Coronary artery (tissue), 2 donors: ENCODE results near the gene MTARC2.

ENCODE experiments used
- DNase-seq: peaks from one replicate; pipeline ENCODE4 v3.0.0-alpha.2; 2017; ENCODE audit warnings: low spot score
- H3K27ac ChIP-seq, 2 donors: fragments of 200-600 bp; sonication (generic); one replicate each; pipeline ENCODE4 v1.5.1; 2016 to 2019
- H3K4me3 ChIP-seq: fragments of 200-600 bp; sonication (generic); 2 replicates; pipeline ENCODE4 v1.5.1; 2016; ENCODE audit warnings: mild to moderate bottlenecking, moderate library complexity
- TF ChIP-seq, protein P1 (sequence below): fragments of 200-600 bp; sonication (generic); IDR thresholded peaks from one replicate; pipeline ENCODE4 v1.5.1; 2019; ENCODE audit warnings: antibody characterized with exemption

The MTARC2 gene

DNA sequence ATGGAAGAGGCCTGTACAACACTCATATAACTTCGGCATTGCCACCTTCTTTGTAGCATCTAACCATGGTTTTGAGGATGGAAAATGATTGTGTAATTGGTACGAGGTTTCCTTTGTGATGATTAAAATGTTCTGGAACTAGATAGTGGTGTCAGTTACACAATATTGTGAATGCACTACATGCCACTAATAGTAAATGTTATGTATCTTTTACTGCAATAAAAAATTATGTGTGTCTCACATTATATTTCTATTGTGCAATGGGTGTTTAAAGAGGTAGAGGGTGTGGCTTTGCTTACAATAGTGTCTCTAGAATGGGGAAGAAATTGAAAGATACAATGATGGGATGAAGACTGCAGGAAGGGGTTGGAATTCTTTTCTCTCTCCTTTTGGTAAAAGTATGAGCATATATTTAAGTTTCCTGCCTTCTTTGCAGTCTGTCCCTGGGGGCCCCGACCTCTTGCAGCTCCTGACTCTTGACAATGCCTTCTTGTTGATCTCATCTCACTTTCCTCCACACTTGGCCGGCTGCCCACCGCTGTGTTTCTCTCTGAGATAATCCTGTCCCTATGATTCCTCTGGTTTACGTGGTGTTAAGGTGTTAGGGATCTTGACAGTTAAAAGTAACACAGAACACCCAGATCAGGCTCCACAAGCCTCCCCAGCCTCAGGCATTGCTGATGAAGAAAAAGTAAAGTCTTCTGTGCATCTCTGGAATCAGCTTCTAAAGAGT, 77.9 kb downstream of the MTARC2 start:
- DNase-seq: no peak
- H3K27ac ChIP-seq: no peak overlapping the region
- TF ChIP-seq, protein P1, sequence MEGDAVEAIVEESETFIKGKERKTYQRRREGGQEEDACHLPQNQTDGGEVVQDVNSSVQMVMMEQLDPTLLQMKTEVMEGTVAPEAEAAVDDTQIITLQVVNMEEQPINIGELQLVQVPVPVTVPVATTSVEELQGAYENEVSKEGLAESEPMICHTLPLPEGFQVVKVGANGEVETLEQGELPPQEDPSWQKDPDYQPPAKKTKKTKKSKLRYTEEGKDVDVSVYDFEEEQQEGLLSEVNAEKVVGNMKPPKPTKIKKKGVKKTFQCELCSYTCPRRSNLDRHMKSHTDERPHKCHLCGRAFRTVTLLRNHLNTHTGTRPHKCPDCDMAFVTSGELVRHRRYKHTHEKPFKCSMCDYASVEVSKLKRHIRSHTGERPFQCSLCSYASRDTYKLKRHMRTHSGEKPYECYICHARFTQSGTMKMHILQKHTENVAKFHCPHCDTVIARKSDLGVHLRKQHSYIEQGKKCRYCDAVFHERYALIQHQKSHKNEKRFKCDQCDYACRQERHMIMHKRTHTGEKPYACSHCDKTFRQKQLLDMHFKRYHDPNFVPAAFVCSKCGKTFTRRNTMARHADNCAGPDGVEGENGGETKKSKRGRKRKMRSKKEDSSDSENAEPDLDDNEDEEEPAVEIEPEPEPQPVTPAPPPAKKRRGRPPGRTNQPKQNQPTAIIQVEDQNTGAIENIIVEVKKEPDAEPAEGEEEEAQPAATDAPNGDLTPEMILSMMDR: no peak
- no peak overlapping the region for H3K4me3 ChIP-seq

DNA sequence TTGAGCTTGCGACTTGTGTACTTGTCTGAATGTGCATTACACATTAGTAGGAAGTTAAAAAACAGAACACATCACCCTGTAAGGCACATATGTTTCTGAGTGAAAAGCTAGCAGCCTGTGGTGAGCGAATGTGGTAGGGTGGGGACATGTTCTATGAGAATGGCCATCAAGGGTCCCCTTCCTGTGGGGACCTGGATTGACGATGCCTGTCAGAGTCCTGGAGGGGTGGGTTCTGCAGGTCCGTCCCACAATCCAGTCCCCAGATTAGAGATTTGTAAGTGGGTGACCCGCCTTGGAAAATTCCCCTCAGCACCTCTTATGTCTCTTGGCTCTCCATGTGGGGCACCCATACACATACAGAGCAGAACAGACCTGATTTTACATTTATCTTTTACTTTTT, 78.6 kb downstream of the MTARC2 start:
- Histone ChIP-seq H3K4me3 (no peak overlapping the region), H3K27ac (no peak overlapping the region)
- DNase-seq: no peak
- TF ChIP-seq, protein P1: no peak

DNA sequence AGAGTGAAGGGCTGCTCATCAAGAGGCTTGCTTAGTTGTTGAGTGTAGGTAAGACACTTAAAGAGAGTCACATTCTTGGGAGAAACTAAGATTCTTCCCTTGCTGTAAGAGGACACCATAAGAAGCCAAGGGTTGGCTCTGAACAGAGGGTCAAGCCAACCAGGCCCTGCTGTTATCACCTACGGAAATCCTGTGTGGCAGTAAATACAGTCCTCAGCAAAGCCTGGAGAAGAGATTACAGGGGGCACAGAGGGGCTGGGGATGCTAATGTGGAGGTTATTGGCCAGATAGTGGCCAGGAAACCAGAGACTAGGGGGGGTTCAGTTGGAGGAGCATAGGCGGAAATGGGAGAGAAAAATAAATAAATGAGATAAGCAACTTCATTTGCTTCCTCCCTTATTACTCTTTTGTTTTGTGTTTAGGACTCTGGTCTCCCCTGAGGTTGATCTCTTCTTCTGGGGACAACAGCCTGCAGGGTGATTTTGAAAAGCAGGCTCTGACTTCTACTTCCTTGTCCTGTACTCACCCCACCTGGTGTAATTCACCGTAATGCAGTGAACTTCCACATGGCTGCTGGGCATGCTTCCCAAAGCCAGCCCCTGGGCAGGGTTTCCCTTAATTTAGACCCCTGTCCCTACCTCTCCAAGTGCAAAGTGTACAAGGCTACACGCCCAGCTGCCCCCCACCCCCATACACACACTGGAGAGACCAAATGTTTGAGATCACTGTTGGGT, 79.5 kb downstream of the MTARC2 start:
- TF ChIP-seq, protein P1: no peak
- no peak overlapping the region for H3K4me3 ChIP-seq
- no peak for DNase-seq
- no peak overlapping the region for H3K27ac ChIP-seq

DNA sequence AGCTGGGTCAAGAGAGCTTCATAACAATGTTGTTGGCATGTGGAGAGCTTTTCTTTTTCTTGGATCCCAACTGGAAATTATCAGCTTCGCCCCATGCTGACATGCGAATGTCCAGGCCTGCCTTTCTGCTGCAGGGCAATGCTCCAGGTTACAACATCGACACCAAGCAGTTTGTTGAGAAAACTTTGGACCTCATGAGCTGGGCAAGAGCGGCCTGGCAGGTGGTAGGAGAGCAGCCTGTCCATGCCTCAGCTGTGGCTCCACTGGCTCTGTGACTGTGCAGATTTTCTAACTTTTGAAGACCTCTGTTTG, 80.0 kb downstream of the MTARC2 start:
- H3K27ac ChIP-seq: no peak overlapping the region
- no peak overlapping the region for H3K4me3 ChIP-seq
- TF ChIP-seq, protein P1: no peak
- DNase-seq: no peak

DNA sequence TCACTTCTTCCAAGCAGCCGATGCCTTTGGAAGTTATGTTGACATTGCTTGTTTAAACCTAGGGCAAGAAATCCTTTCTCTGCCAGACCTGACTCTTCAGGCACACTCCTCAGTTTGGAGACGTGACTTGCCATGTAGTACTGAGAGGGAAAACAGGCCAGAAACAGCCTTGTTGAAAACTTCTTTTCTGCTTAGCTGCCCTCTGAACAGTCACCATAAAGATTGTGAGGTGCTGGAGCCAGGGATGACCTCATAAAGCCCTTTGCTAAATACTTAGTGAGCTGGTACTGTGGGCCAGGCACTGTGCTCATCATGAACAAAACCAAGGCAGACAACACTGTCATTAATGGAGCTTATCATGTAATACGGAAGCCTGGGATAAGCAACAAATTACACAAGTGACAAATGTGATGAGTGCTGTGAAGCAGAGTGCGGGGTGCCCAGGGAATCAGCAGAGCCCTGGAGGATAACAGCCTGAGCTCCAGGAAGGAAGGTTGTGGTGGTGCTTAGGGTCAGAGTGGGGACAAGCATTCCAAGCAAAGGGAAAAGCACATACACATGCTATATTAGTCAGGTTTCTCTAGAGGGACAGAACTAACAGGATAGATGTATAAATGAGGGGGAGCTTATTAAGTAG, 80.9 kb downstream of the MTARC2 start:
- no peak for DNase-seq
- TF ChIP-seq, protein P1: no peak
- no peak overlapping the region for H3K4me3 ChIP-seq
- no peak overlapping the region for H3K27ac ChIP-seq

DNA sequence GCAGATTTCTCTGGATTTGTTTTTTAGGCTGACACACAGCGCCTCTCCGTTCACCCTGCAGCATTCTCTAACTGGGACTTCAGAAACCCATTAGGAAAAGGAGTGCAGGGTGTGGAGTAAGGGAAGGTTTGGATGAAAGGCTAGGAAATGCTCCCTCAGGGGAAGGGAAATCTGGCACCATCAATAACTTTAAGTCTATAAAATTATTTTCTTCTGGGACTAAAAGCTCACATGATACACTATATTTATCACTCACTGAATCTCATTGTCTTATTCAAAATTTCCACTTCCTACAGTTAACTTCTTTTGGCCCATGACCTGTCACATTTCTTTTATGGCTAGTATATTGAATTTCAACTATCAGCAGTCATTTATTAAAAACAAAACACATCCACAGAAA, 85.3 kb downstream of the MTARC2 start:
- H3K4me3 ChIP-seq: no peak overlapping the region
- H3K27ac ChIP-seq: no peak overlapping the region
- TF ChIP-seq, protein P1: no peak
- no peak for DNase-seq
